GM12872 (cell line): ENCODE results near the gene COMP.

Experiments
- CTCF ChIP-seq: IDR thresholded peaks from 3 replicates; pipeline ENCODE4 v1.5.1; 2011; ENCODE audit warnings: low read depth, mild to moderate bottlenecking, low read length, moderate library complexity; ENCODE audit not compliant: insufficient read depth

COMP gene

GRCh38 chr19:18745012-18745735 is 45.9 kb downstream of the COMP start:
- TF ChIP-seq CTCF, result no peak

- TF ChIP-seq CTCF, result no peak
Measured at GRCh38 chr19:18743784-18744418, 47.2 kb downstream of the COMP start.

GRCh38 chr19:18742838-18743783 is 48.0 kb downstream of the COMP start:
- TF ChIP-seq CTCF, result no peak

DNA sequence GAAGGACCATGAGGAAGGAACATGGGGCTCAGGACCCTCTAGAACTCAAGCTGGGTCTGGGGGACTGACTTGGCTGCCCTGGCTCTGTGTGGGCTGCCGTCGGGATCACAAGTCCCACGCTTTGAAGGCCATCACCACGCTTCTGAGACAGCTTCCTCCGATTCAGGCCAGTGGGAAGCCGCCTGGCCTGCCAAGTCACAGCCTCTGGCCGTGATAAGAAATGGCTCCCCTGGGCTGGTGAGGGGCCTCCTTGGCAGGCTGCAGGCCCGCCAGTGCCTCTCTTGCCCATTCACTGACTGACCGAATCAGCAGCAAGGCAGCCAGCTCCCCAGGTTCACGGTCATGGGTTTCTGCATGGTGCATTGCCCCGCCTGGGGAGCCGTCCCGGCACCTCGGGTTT is 48.8 kb downstream of the COMP start:
- TF ChIP-seq CTCF, result no peak

DNA sequence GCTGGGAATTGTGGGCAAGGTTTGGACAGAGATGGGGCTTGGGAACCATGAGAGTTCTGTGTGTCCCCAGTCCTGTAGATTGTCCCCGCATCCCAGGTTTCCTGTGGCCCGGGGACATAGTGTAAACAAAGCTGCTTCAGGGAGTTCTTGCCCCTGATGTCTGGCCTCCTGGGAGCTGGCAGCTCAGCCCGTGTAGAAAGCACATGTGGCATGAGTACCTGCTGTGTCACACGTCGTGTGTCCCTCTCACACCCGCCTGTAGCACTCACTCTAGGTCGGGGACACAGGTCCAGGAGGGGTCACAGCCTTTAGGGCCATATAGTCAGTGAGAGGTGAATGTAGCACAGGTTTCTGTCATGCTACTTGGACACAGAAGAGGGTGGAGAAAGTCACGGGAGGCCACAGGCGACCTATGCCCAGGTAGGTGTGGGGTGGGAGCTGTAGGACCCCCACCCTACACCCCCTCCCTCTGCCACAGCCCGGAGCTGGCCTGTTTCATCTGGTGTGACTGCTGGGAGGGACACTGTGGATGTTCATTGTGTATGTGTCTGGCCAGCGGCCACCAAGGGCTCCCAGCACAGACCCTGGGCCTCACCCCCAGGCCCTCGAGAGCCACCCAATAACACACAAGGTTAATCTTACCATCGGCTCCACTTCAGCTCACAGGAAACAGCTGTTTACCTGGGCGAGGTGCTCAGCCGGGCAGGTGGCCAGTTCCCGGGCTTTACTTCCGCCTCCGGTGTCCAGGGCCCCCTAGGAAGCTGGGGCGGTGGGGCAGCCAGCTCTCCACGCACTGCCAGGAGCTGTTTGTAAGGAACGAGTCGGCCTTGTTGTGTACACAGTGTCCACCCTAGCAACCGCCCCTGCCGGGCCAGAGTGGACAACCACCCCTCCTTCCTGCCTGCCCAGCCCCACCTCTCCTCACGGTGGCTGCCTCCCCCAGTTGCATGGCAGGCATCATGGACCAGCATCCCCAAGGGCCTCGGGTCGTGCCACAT is 49.7 kb downstream of the COMP start:
- TF ChIP-seq CTCF, result no peak

DNA sequence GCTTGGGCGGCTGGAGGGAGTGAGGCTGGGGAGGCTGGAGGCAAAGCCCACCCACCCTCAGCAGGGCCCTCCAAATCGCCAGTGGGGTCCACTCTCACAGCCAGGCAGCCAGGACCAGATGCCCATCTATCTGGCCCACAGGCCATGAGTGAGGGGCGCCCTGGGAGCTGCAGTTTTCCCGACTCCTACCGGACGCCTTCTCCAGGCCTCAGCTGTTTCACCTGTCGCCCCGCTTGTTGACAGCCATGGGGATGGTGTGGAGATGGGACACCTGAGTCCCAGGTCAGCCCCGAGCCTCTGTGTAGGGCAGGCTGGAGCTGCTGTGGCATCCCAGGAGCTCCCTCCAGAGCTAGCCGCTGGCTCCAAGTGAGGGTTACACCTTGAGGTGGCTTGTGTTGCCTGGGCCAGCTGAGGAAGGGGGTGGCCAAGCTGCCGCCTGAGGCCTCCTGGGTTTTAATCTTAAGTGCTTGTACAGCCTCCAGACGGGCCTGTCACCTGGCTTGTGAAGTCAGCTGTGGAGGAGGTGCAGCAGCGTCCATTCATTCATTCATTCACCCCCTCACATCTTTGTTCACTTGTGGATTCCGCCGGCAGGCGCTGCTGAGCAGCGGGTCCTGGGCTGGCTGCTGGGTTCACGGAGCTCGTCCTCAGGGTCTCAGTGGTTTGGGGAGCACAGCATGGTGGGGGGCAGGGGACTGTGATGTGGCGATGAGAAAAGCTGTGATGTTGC is 52.0 kb downstream of the COMP start:
- no peak for TF ChIP-seq CTCF
